Keratinocyte (primary cell): ENCODE measurements around the gene KRTAP10-8. TPM values are rescaled to one million over a fixed set of nuclear protein-coding genes. Genes with fewer than 3 reads are reported as not detected.

Experiments used
- DNase-seq: peaks from one replicate; pipeline ENCODE4 v3.0.0-alpha.2; 2011; ENCODE audit warnings: low read depth, missing footprints, low spot score
- FAIRE-seq: peaks from 2 replicates; lab custom pipeline; 2011; peaks lifted over from hg19 to GRCh38; lab: Jason Lieb, UNC
- H2AFZ ChIP-seq: 2 replicates; pipeline ENCODE4 v1.6.0; 2012; ENCODE audit warnings: low read length, control low read depth, inconsistent platforms; ENCODE audit not compliant: control insufficient read depth
- H3K27ac ChIP-seq: 2 replicates; pipeline ENCODE4 v1.5.1; 2011; ENCODE audit warnings: low read length; ENCODE audit not compliant: control insufficient read depth, insufficient read depth
- H3K27me3 ChIP-seq: 3 replicates; pipeline ENCODE4 v1.6.0; 2011; ENCODE audit warnings: low read length; ENCODE audit not compliant: control insufficient read depth, insufficient read depth; ENCODE audit errors: extremely low read depth
- H3K36me3 ChIP-seq, 2 experiments: 2 replicates in 1 of 2; 3 replicates in 1 of 2; pipeline ENCODE4 v1.5.1; 2011; ENCODE audit warnings: low read length in 2 of 2, mild to moderate bottlenecking in 1 of 2; ENCODE audit not compliant: control insufficient read depth in 2 of 2, insufficient read depth in 2 of 2; ENCODE audit errors: extremely low read depth in 1 of 2
- H3K4me1 ChIP-seq: 3 replicates; pipeline ENCODE4 v1.5.1; 2011; ENCODE audit warnings: low read length; ENCODE audit not compliant: control insufficient read depth, insufficient read depth; ENCODE audit errors: extremely low read depth
- H3K4me2 ChIP-seq: 3 replicates; pipeline ENCODE4 v1.6.0; 2011; ENCODE audit warnings: low read depth, low read length; ENCODE audit not compliant: control insufficient read depth, insufficient read depth; ENCODE audit errors: extremely low read depth
- H3K4me3 ChIP-seq, 3 experiments: fragments of 200-600 bp in 1 of 3; sonication (generic) in 1 of 3; 2 replicates in 2 of 3; 3 replicates in 1 of 3; pipeline ENCODE4 v1.5.1; 2011 to 2016; ENCODE audit warnings: low read length in 3 of 3, mild to moderate bottlenecking in 3 of 3, control low read depth in 2 of 3, inconsistent platforms in 1 of 3, low read depth in 1 of 3, mixed read lengths in 1 of 3, mixed run types in 1 of 3, moderate library complexity in 1 of 3; ENCODE audit not compliant: control insufficient read depth in 2 of 3, insufficient read depth in 2 of 3; ENCODE audit errors: extremely low read depth in 1 of 3
- H3K79me2 ChIP-seq: 2 replicates; pipeline ENCODE4 v1.6.0; 2012; ENCODE audit warnings: low read length; ENCODE audit not compliant: control insufficient read depth, insufficient read depth
- H3K9ac ChIP-seq: 3 replicates; pipeline ENCODE4 v1.6.0; 2011; ENCODE audit warnings: low read length; ENCODE audit not compliant: control insufficient read depth, insufficient read depth; ENCODE audit errors: extremely low read depth
- H3K9me1 ChIP-seq: 3 replicates; pipeline ENCODE4 v1.6.0; 2011; ENCODE audit warnings: low read length; ENCODE audit not compliant: control insufficient read depth, insufficient read depth; ENCODE audit errors: extremely low read depth
- H3K9me3 ChIP-seq: 2 replicates; pipeline ENCODE4 v1.5.1; 2012; ENCODE audit warnings: low read depth, low read length; ENCODE audit not compliant: control insufficient read depth
- H4K20me1 ChIP-seq: 3 replicates; pipeline ENCODE4 v1.6.0; 2011; ENCODE audit warnings: low read length; ENCODE audit not compliant: control insufficient read depth, insufficient read depth; ENCODE audit errors: extremely low read depth
- EZH2 ChIP-seq: IDR thresholded peaks from one replicate; pipeline ENCODE4 v1.6.1; 2012; ENCODE audit warnings: inconsistent platforms, mild to moderate bottlenecking, low read length, moderate library complexity
- dilution Hi-C: fragments of 300-500 bp; cut with MboI; formaldehyde crosslinking; loops from one replicate; pipeline ENCODE4 v1.7.0; 2020; ENCODE audit warnings: low sequenced_read_pairs; ENCODE audit not compliant: extremely low pct_ligation_motif_present
- polyA plus RNA-seq, 5 experiments: library from polyadenylated mRNA; depleted of rRNA in 3 of 5; stranded (reverse) in 3 of 5; stranded (forward) in 1 of 5; unstranded in 1 of 5; fragments of >200 nt; gene quantifications; 1 replicate in 1 of 5; 2 replicates in 3 of 5; 3 replicates in 1 of 5; pipeline versions ENCODE4 v1.2.1 to v1.2.3, GENCODE V29; 2011 to 2012; ENCODE audit warnings: missing spikeins in 2 of 5, low read depth in 1 of 5, low replicate concordance in 1 of 5
- TF ChIP-seq, protein P1 (sequence below), 3 experiments: IDR thresholded peaks in 1 of 3; conservative IDR thresholded peaks in 1 of 3; optimal IDR thresholded peaks in 1 of 3; 2 replicates in 2 of 3; 3 replicates in 1 of 3; pipeline versions ENCODE3 to v1.5.1; 2011; ENCODE audit warnings: low read length in 3 of 3, mild to moderate bottlenecking in 3 of 3, moderate library complexity in 2 of 3, control low read depth in 1 of 3, inconsistent platforms in 1 of 3; ENCODE audit not compliant: insufficient read depth in 2 of 3; ENCODE audit errors: extremely low read depth in 1 of 3

KRTAP10-8 gene
- polyA plus RNA-seq, 1 donor (not counting 4 experiments of a cell fraction or from before 2014, with no cell fraction given): not detected

- Histone ChIP-seq H3K36me3 (no peaks in the 10 kb centered on the region), H3K9ac (no peak overlapping the region), H3K79me2 (no peaks in the 10 kb centered on the region), H3K9me1 (no peaks in the 10 kb centered on the region), H3K4me3 (no peak overlapping the region), H3K27me3 (peaks cover 15% of the 10 kb centered on the region), H3K4me1 (peaks cover 4% of the 10 kb centered on the region), H3K4me2 (no peak overlapping the region), H2AFZ (no peak overlapping the region), H3K27ac (no peak overlapping the region), H4K20me1 (no peaks in the 10 kb centered on the region), H3K9me3 (peaks cover 7% of the 10 kb centered on the region)
- DNase-seq (no peak), FAIRE-seq (no peak)
- dilution Hi-C loops: no loop called here
- TF ChIP-seq, protein P1, sequence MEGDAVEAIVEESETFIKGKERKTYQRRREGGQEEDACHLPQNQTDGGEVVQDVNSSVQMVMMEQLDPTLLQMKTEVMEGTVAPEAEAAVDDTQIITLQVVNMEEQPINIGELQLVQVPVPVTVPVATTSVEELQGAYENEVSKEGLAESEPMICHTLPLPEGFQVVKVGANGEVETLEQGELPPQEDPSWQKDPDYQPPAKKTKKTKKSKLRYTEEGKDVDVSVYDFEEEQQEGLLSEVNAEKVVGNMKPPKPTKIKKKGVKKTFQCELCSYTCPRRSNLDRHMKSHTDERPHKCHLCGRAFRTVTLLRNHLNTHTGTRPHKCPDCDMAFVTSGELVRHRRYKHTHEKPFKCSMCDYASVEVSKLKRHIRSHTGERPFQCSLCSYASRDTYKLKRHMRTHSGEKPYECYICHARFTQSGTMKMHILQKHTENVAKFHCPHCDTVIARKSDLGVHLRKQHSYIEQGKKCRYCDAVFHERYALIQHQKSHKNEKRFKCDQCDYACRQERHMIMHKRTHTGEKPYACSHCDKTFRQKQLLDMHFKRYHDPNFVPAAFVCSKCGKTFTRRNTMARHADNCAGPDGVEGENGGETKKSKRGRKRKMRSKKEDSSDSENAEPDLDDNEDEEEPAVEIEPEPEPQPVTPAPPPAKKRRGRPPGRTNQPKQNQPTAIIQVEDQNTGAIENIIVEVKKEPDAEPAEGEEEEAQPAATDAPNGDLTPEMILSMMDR (optimal IDR thresholded peaks at IDR 0.05 in 1 of 3, IDR thresholded peaks at IDR 0.05 in 1 of 3, conservative IDR thresholded peaks at IDR 0.05 in 1 of 3; ENCODE audit: extremely low read depth in 1 of 3, insufficient read depth in 2 of 3, low read length in 3 of 3): no peak
- TF ChIP-seq EZH2: no peak
Measured at GRCh38 chr21:44611551-44611950, 328 bp upstream of the KRTAP10-8 start.

GRCh38 chr21:44612669-44613229, 870 bp downstream of the KRTAP10-8 start:
- H3K79me2 ChIP-seq: no peaks in the 10 kb centered on the region
- peaks cover 19% of the 10 kb centered on the region for H3K27me3 ChIP-seq
- H3K9me3 ChIP-seq: peaks cover 7% of the 10 kb centered on the region
- peaks cover 7% of the 10 kb centered on the region for H3K4me1 ChIP-seq
- DNase-seq (no peak), FAIRE-seq (no peak)
- no peaks in the 10 kb centered on the region for H3K36me3 ChIP-seq
- no peaks in the 10 kb centered on the region for H3K9me1 ChIP-seq
- H3K27ac ChIP-seq: no peak overlapping the region
- H3K9ac ChIP-seq: no peak overlapping the region
- H4K20me1 ChIP-seq: no peaks in the 10 kb centered on the region
- no peak for TF ChIP-seq EZH2
- TF ChIP-seq, protein P1 (optimal IDR thresholded peaks at IDR 0.05 in 1 of 3, IDR thresholded peaks at IDR 0.05 in 1 of 3, conservative IDR thresholded peaks at IDR 0.05 in 1 of 3; ENCODE audit: extremely low read depth in 1 of 3, insufficient read depth in 2 of 3, low read length in 3 of 3): no peak
- no peak overlapping the region for H2AFZ ChIP-seq
- no peak overlapping the region for H3K4me2 ChIP-seq
- dilution Hi-C loops: no loop called here
- no peak overlapping the region for H3K4me3 ChIP-seq
